H9 (cell line): ENCODE measurements around the gene SNX11. TPM values are rescaled to one million over a fixed set of nuclear protein-coding genes. Genes with fewer than 3 reads are reported as not detected.

Source experiments
- DNase-seq: peaks from one replicate; pipeline ENCODE4 v3.0.0-alpha.2; 2017
- H2AFZ ChIP-seq: one replicate; pipeline ENCODE4 v1.6.1; 2013; ENCODE audit warnings: mild to moderate bottlenecking, low read length, control low read depth, moderate library complexity
- H2AK5ac ChIP-seq: 2 replicates; pipeline ENCODE4 v1.6.1; 2013; ENCODE audit warnings: low read length, control low read depth, mixed read lengths; ENCODE audit not compliant: insufficient read length
- H2BK120ac ChIP-seq: one replicate; pipeline ENCODE4 v1.6.1; 2013; ENCODE audit warnings: low read depth, mild to moderate bottlenecking, low read length, control low read depth, inconsistent platforms; ENCODE audit not compliant: poor library complexity, severe bottlenecking
- H2BK12ac ChIP-seq: 2 replicates; pipeline ENCODE4 v1.6.1; 2013; ENCODE audit warnings: low read length, control low read depth, mixed read lengths, low read depth; ENCODE audit not compliant: insufficient read length
- H2BK15ac ChIP-seq: 2 replicates; pipeline ENCODE4 v1.6.1; 2013; ENCODE audit warnings: low read depth, low read length, control low read depth
- H2BK20ac ChIP-seq: one replicate; pipeline ENCODE4 v1.6.1; 2013; ENCODE audit warnings: low read depth, mild to moderate bottlenecking, low read length, control low read depth, inconsistent platforms; ENCODE audit not compliant: poor library complexity, severe bottlenecking
- H2BK5ac ChIP-seq: 2 replicates; pipeline ENCODE4 v1.6.1; 2013; ENCODE audit warnings: low read length, control low read depth, mixed read lengths; ENCODE audit not compliant: insufficient read length
- H3K14ac ChIP-seq: 2 replicates; pipeline ENCODE4 v1.6.1; 2013; ENCODE audit warnings: low read length, control low read depth; ENCODE audit not compliant: insufficient read depth
- H3K18ac ChIP-seq: 2 replicates; pipeline ENCODE4 v1.6.1; 2013; ENCODE audit warnings: low read depth, mild to moderate bottlenecking, mixed read lengths, low read length, control low read depth; ENCODE audit not compliant: insufficient read length
- H3K23ac ChIP-seq: 2 replicates; pipeline ENCODE4 v1.6.1; 2013; ENCODE audit warnings: low read length, control low read depth, mixed read lengths, low read depth; ENCODE audit not compliant: insufficient read length
- H3K23me2 ChIP-seq: 2 replicates; pipeline ENCODE4 v1.6.1; 2013; ENCODE audit warnings: low read depth, mild to moderate bottlenecking, mixed read lengths, low read length, control low read depth; ENCODE audit not compliant: insufficient read length, poor library complexity, severe bottlenecking
- H3K27ac ChIP-seq: 2 replicates; pipeline ENCODE4 v1.5.1; 2013; ENCODE audit warnings: low read length, control low read depth, mixed read lengths, low read depth; ENCODE audit not compliant: insufficient read length
- H3K27me3 ChIP-seq: 2 replicates; pipeline ENCODE4 v1.6.1; 2013; ENCODE audit warnings: low read length, control low read depth, inconsistent platforms; ENCODE audit not compliant: insufficient read depth
- H3K4ac ChIP-seq: 2 replicates; pipeline ENCODE4 v1.6.1; 2013; ENCODE audit warnings: low read depth, mild to moderate bottlenecking, control low read depth, inconsistent platforms, low read length, moderate library complexity
- H3K4me1 ChIP-seq: 2 replicates; pipeline ENCODE4 v1.6.1; 2013; ENCODE audit warnings: low read length, control low read depth, inconsistent platforms; ENCODE audit not compliant: insufficient read depth
- H3K4me2 ChIP-seq: 2 replicates; pipeline ENCODE4 v1.6.1; 2013; ENCODE audit warnings: low read length, control low read depth, mixed read lengths; ENCODE audit not compliant: insufficient read length, insufficient read depth
- H3K56ac ChIP-seq: 2 replicates; pipeline ENCODE4 v1.6.1; 2013; ENCODE audit warnings: low read depth, mild to moderate bottlenecking, mixed read lengths, low read length, control low read depth; ENCODE audit not compliant: insufficient read length
- H3K79me1 ChIP-seq: 2 replicates; pipeline ENCODE4 v1.6.1; 2013; ENCODE audit warnings: low read depth, mild to moderate bottlenecking, moderate library complexity, low read length, control low read depth, inconsistent platforms; ENCODE audit not compliant: insufficient read depth, poor library complexity, severe bottlenecking
- H3K79me2 ChIP-seq: 2 replicates; pipeline ENCODE4 v1.6.1; 2013; ENCODE audit warnings: low read length, control low read depth, inconsistent platforms; ENCODE audit not compliant: insufficient read depth
- H3K9ac ChIP-seq: 2 replicates; pipeline ENCODE4 v1.6.1; 2013; ENCODE audit warnings: low read length, control low read depth, mixed read lengths; ENCODE audit not compliant: insufficient read length; ENCODE audit errors: extremely low read depth
- H3K9me3 ChIP-seq: one replicate; pipeline ENCODE4 v1.6.1; 2013; ENCODE audit warnings: low read depth, low read length, inconsistent platforms; ENCODE audit not compliant: control insufficient read depth
- H3T11ph ChIP-seq: one replicate; pipeline ENCODE4 v1.6.1; 2013; ENCODE audit warnings: mild to moderate bottlenecking, low read length, control low read depth, inconsistent platforms
- H4K20me1 ChIP-seq: one replicate; pipeline ENCODE4 v1.6.1; 2013; ENCODE audit not compliant: control insufficient read depth, insufficient read length, insufficient read depth
- H4K5ac ChIP-seq: 2 replicates; pipeline ENCODE4 v1.6.1; 2013; ENCODE audit warnings: low read depth, mild to moderate bottlenecking, mixed read lengths, low read length, control low read depth; ENCODE audit not compliant: insufficient read length
- H4K8ac ChIP-seq: replicated peaks from 2 replicates; pipeline ENCODE4 v1.6.1; 2013; ENCODE audit warnings: low read length, control low read depth, mixed read lengths, low read depth; ENCODE audit not compliant: insufficient read length
- H4K91ac ChIP-seq: 2 replicates; pipeline ENCODE4 v1.6.1; 2013; ENCODE audit warnings: low read depth, mild to moderate bottlenecking, moderate library complexity, mixed read lengths, low read length, control low read depth; ENCODE audit not compliant: insufficient read length
- H3K27ac Mint-ChIP-seq, 3 experiments: 2 replicates in 2 of 3; 3 replicates in 1 of 3; pipeline ENCODE4 v1.8.0; 2020 to 2021; ENCODE audit warnings: mixed read lengths in 3 of 3, mild to moderate bottlenecking in 1 of 3, moderate library complexity in 1 of 3
- H3K27me3 Mint-ChIP-seq: 2 replicates; pipeline ENCODE4 v1.8.0; 2021; ENCODE audit warnings: low read depth, mild to moderate bottlenecking, moderate library complexity, mixed read lengths
- H3K36me3 Mint-ChIP-seq, 3 experiments: 2 replicates in 2 of 3; 3 replicates in 1 of 3; pipeline ENCODE4 v1.8.0; 2020 to 2021; ENCODE audit warnings: low read depth in 3 of 3, mixed read lengths in 3 of 3; ENCODE audit not compliant: insufficient read depth in 1 of 3
- H3K4me1 Mint-ChIP-seq, 2 experiments: 2 replicates each; pipeline ENCODE4 v1.8.0; 2020; ENCODE audit warnings: mixed read lengths in 2 of 2
- H3K4me3 Mint-ChIP-seq, 2 experiments: 2 replicates in 1 of 2; 3 replicates in 1 of 2; pipeline ENCODE4 v1.8.0; 2020 to 2021; ENCODE audit warnings: mild to moderate bottlenecking in 2 of 2, mixed read lengths in 2 of 2, moderate library complexity in 1 of 2
- H3K9me3 Mint-ChIP-seq, 2 experiments: 2 replicates in 1 of 2; 3 replicates in 1 of 2; pipeline ENCODE4 v1.8.0; 2020; ENCODE audit warnings: mild to moderate bottlenecking in 2 of 2, mixed read lengths in 2 of 2, moderate library complexity in 1 of 2
- WGBS: extraction: QIAGEN DNeasy Blood & Tissue Kit; methylation state at CpG from one replicate; pipeline ENCODE4 v1.1.7; 2013; ENCODE audit warnings: missing lambda C conversion rate, low lambda C conversion rate, mixed read lengths; ENCODE audit not compliant: insufficient read length; ENCODE audit errors: extremely low coverage; 5-methylcytosine and 5-hydroxymethylcytosine counted together
- total RNA-seq: library from RNA; stranded (reverse); gene quantifications from 2 replicates; pipeline ENCODE4 v1.2.1, GENCODE V29; 2021
- TF ChIP-seq, protein P1 (sequence below): fragments of 200-600 bp; sonication (generic); conservative IDR thresholded peaks from 3 replicates; pipeline ENCODE4 v1.8.0; 2021; ENCODE audit warnings: antibody characterized with exemption, mild to moderate bottlenecking

The SNX11 gene
- total RNA-seq, 1 experiment from 2014 or later = 20.0 TPM

DNA sequence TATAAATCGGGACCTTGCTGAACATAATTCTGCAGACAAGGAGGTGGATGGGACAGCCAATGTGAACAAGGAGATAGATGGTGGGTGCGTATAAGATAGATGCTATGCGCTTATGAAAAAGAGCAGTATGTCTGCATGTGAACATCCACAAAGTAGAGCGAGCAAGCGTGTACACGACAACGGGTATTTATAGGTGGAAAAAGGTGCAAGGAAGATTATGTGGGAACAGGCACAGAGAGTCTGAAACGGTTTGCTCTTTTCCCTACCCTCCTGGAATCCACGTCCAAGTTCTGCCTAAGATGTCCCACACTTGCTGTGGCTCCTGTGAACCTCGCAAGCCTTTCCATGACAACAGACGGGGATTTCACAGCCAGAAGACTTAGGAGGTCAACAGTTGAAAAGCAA, 43.0 kb downstream of the SNX11 start:
- Histone ChIP-seq H4K8ac (no peak overlapping the region), H3K4ac (no peak overlapping the region), H4K20me1 (no peaks in the 10 kb centered on the region), H3K23ac (no peak overlapping the region), H2BK15ac (no peak overlapping the region), H2BK12ac (no peak overlapping the region), H2BK5ac (no peak overlapping the region), H3K27ac (no peak overlapping the region), H3T11ph (no peak overlapping the region), H3K18ac (no peak overlapping the region), H3K27me3 (no peaks in the 10 kb centered on the region), H2AFZ (no peak overlapping the region), H2AK5ac (no peak overlapping the region), H3K56ac (no peak overlapping the region), H3K79me1 (no peaks in the 10 kb centered on the region), H3K9ac (no peak overlapping the region), H2BK120ac (no peak overlapping the region), H4K5ac (no peak overlapping the region), H3K9me3 (no peaks in the 10 kb centered on the region), H3K23me2 (no peaks in the 10 kb centered on the region), H3K4me2 (no peak overlapping the region), H3K4me1 (no peaks in the 10 kb centered on the region), H4K91ac (no peak overlapping the region), H3K79me2 (no peaks in the 10 kb centered on the region), H2BK20ac (no peak overlapping the region), H3K14ac (no peak overlapping the region)
- Mint-ChIP-seq H3K36me3 (no peaks in the 10 kb centered on the region), H3K9me3 (no peaks in the 10 kb centered on the region), H3K4me1 (peaks cover 29 to 32% of the 10 kb centered on the region in 2 experiments), H3K27me3 (peaks cover 26% of the 10 kb centered on the region), H3K4me3 (no peak overlapping the region), H3K27ac (no peak overlapping the region)
- TF ChIP-seq, protein P1, sequence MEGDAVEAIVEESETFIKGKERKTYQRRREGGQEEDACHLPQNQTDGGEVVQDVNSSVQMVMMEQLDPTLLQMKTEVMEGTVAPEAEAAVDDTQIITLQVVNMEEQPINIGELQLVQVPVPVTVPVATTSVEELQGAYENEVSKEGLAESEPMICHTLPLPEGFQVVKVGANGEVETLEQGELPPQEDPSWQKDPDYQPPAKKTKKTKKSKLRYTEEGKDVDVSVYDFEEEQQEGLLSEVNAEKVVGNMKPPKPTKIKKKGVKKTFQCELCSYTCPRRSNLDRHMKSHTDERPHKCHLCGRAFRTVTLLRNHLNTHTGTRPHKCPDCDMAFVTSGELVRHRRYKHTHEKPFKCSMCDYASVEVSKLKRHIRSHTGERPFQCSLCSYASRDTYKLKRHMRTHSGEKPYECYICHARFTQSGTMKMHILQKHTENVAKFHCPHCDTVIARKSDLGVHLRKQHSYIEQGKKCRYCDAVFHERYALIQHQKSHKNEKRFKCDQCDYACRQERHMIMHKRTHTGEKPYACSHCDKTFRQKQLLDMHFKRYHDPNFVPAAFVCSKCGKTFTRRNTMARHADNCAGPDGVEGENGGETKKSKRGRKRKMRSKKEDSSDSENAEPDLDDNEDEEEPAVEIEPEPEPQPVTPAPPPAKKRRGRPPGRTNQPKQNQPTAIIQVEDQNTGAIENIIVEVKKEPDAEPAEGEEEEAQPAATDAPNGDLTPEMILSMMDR = no peak
- no peak for DNase-seq
- no CpG with 5 or more reads among the region's 11 CpGs for WGBS
